ENCODE data around the gene C11orf16. TPM values are rescaled to one million over a fixed set of nuclear protein-coding genes. Genes with fewer than 3 reads are reported as not detected.

The C11orf16 gene
- total and polyA plus RNA-seq, 2 of the 8 experiments (the other 6 are each of a cell fraction or from before 2014, with no cell fraction given): 0.08 TPM; not detected in 1

DNA sequence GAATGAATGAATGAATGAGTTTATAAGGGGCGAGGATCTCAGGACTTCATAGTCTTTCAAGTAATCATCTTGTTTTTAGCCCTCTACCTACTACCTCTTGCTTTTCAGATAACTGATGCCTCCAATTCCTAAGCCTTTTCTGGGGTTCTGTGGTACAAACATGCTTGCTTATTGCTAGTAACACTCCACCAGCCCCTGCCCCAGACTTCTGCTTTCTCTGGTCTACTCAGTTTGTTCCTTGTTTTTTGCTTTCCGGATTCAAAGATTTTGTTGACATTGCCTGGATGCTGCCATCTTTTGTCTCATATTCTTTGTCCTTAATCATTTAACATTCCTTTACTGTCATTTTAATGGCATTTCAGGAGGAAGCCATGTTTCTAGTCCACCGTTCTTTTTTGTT is 40.4 kb upstream of the C11orf16 start (continued):
- TF ChIP-seq, protein P1, sequence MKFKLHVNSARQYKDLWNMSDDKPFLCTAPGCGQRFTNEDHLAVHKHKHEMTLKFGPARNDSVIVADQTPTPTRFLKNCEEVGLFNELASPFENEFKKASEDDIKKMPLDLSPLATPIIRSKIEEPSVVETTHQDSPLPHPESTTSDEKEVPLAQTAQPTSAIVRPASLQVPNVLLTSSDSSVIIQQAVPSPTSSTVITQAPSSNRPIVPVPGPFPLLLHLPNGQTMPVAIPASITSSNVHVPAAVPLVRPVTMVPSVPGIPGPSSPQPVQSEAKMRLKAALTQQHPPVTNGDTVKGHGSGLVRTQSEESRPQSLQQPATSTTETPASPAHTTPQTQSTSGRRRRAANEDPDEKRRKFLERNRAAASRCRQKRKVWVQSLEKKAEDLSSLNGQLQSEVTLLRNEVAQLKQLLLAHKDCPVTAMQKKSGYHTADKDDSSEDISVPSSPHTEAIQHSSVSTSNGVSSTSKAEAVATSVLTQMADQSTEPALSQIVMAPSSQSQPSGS (IDR thresholded peaks at IDR 0.05; ENCODE audit: low read length): no peak
